ENCODE measurements around the gene CLCN5. TPM values are rescaled to one million over a fixed set of nuclear protein-coding genes. Genes with fewer than 3 reads are reported as not detected.

CLCN5 gene
- total RNA-seq, 4 donors from 2014 or later = 5.7 to 9.8 (median 7.4) TPM

- H3K9me3 ChIP-seq = no peaks in the 10 kb centered on the region
- no peak for TF ChIP-seq EP300 (IDR thresholded peaks at IDR 0.05)
- no peak for TF ChIP-seq CTCF (IDR thresholded peaks at IDR 0.05)
- no peak for TF ChIP-seq POLR2A (IDR thresholded peaks at IDR 0.05)
- H3K4me3 ChIP-seq = no peak overlapping the region
- peaks cover 0 to 7% of the 10 kb centered on the region in 2 donors for H3K27me3 ChIP-seq
- 60 to 70% methylated on average over 1 of the region's 1 CpG for WGBS, 2 donors
- DNase-seq (ENCODE audit: low spot score in 2 of 2) = no peak
- H3K27ac ChIP-seq = no peak overlapping the region
- H3K36me3 ChIP-seq = no peaks in the 10 kb centered on the region
- no peaks in the 10 kb centered on the region for H3K4me1 ChIP-seq
These were observed 37.7 kb downstream of the CLCN5 start for GRCh38 chrX:49960061-49960460.

GRCh38 chrX:49970674-49971073 lies 48.3 kb downstream of the CLCN5 start:
- Histone ChIP-seq H3K9me3 (peaks cover 0 to 6% (median 0%) of the 10 kb centered on the region in 4 donors), H3K4me1 (no peaks in the 10 kb centered on the region), H3K4me3 (no peak overlapping the region), H3K27ac (no peak overlapping the region), H3K27me3 (no peaks in the 10 kb centered on the region), H3K36me3 (no peaks in the 10 kb centered on the region)
- TF ChIP-seq EP300 (IDR thresholded peaks at IDR 0.05) (no peak), CTCF (IDR thresholded peaks at IDR 0.05) (no peak), POLR2A (IDR thresholded peaks at IDR 0.05) (no peak)
- DNase-seq (ENCODE audit: low spot score in 2 of 2) = no peak
- WGBS, 2 donors = 88 to 94% methylated on average over 2 of the region's 2 CpGs

- H3K27me3 ChIP-seq = no peaks in the 10 kb centered on the region
- H3K9me3 ChIP-seq = peaks cover 0 to 6% (median 0%) of the 10 kb centered on the region in 4 donors
- no peak overlapping the region for H3K4me3 ChIP-seq
- TF ChIP-seq EP300 (IDR thresholded peaks at IDR 0.05) (no peak), CTCF (IDR thresholded peaks at IDR 0.05) (no peak), POLR2A (IDR thresholded peaks at IDR 0.05) (no peak)
- no peak for DNase-seq (ENCODE audit: low spot score in 2 of 2)
- H3K27ac ChIP-seq = no peak overlapping the region
- H3K4me1 ChIP-seq = no peaks in the 10 kb centered on the region
- 86 to 90% methylated on average over 5 of the region's 5 CpGs for WGBS, 2 donors
- H3K36me3 ChIP-seq = no peaks in the 10 kb centered on the region
These were observed 50.0 kb downstream of the CLCN5 start for GRCh38 chrX:49972328-49972860.

- Histone ChIP-seq H3K27ac (no peak overlapping the region), H3K27me3 (no peaks in the 10 kb centered on the region), H3K36me3 (no peaks in the 10 kb centered on the region), H3K4me1 (no peaks in the 10 kb centered on the region), H3K9me3 (no peaks in the 10 kb centered on the region), H3K4me3 (no peak overlapping the region)
- DNase-seq (ENCODE audit: low spot score in 2 of 2) = no peak
- TF ChIP-seq CTCF (IDR thresholded peaks at IDR 0.05) (no peak), POLR2A (IDR thresholded peaks at IDR 0.05) (no peak), EP300 (IDR thresholded peaks at IDR 0.05) (no peak)
- WGBS, 2 donors = 63% methylated on average over 4 of the region's 4 CpGs
These were observed 54.3 kb downstream of the CLCN5 start for GRCh38 chrX:49976682-49977197.

- TF ChIP-seq CTCF (IDR thresholded peaks at IDR 0.05) (no peak), EP300 (IDR thresholded peaks at IDR 0.05) (no peak), POLR2A (IDR thresholded peaks at IDR 0.05) (no peak)
- no peak for DNase-seq (ENCODE audit: low spot score in 2 of 2)
- no peaks in the 10 kb centered on the region for H3K4me1 ChIP-seq
- WGBS, 2 donors = 52 to 74% methylated on average over 9 of the region's 9 CpGs
- no peaks in the 10 kb centered on the region for H3K9me3 ChIP-seq
- no peak overlapping the region for H3K27ac ChIP-seq
- H3K4me3 ChIP-seq = no peak overlapping the region
- no peaks in the 10 kb centered on the region for H3K36me3 ChIP-seq
- H3K27me3 ChIP-seq = no peaks in the 10 kb centered on the region
These were observed 55.1 kb downstream of the CLCN5 start for GRCh38 chrX:49977319-49978090.
